ENCODE data around the gene TSC2.

DNA sequence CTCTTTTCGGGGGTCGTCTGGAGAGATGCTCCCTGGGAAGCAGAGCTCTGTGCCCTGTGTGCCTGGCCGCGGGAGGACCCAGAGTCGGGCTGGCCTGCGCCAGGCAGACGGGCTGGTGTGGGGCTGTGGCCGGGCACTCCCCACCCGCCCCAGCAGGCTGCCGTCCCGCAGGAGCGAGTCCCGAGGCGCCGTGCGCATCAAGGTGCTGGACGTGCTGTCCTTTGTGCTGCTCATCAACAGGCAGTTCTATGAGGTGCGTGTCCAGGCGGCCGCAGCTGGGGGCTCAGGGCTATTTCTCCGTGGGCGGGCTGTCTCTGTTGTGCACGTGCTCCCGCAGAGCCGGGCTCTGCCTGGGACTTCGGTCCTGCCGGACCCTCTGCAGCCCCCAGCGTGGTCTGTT lies 15.0 kb downstream of the TSC2 start:
- TF ChIP-seq POLR2AphosphoS5 (IDR thresholded peaks at IDR 0.05; ENCODE audit: low read depth, low read length) (no peak), TAF1 (IDR thresholded peaks at IDR 0.05; ENCODE audit: borderline replicate concordance, low read depth, low read length) (no peak), POLR2A (IDR thresholded peaks at IDR 0.05; ENCODE audit: low read depth, low read length) (no peak)

Data from GM12892 (cell line).